ENCODE data around the gene MRI1.

MRI1 gene

GRCh38 chr19:13774217-13775191 lies 10.2 kb downstream of the MRI1 start, which contains the start of gene C19orf53 (continued):
- TF ChIP-seq ZNF837 (tag by site-specific recombination; IDR thresholded peaks at IDR 0.05) (no peak), OVOL3 (tag by site-specific recombination; IDR thresholded peaks at IDR 0.05) (peak; percentile 48; the same call in 1 of the 2 replicates), ZNF518A (tag by site-specific recombination; conservative IDR thresholded peaks at IDR 0.05; ENCODE audit: low read depth) (peak; percentile 80), ZBTB26 (tag by site-specific recombination; optimal IDR thresholded peaks at IDR 0.05) (peak; percentile 81), ZNF785 (tag by site-specific recombination; IDR thresholded peaks at IDR 0.05) (0 out of 2 replicates have a peak, but pooled peaks have one; percentile 23), ZNF792 (tag by site-specific recombination; IDR thresholded peaks at IDR 0.05) (peak; percentile 14; the same call in 1 of the 2 replicates), ZNF394 (tag by site-specific recombination; IDR thresholded peaks at IDR 0.05; ENCODE audit: borderline replicate concordance) (peak; percentile 46), ZNF121 (tag by site-specific recombination; IDR thresholded peaks at IDR 0.05) (no peak; the same call in 1 of the 2 replicates), REPIN1 (tag by site-specific recombination; IDR thresholded peaks at IDR 0.05; ENCODE audit: low read depth) (no peak), ZNF548 (tag by site-specific recombination; IDR thresholded peaks at IDR 0.05) (no peak), ZNF560 (tag by site-specific recombination; IDR thresholded peaks at IDR 0.05; ENCODE audit: borderline replicate concordance) (no peak), ZNF133 (tag by site-specific recombination; IDR thresholded peaks at IDR 0.05) (no peak), ZNF175 (tag by site-specific recombination; IDR thresholded peaks at IDR 0.05) (no peak), BCL11A (tag by site-specific recombination; IDR thresholded peaks at IDR 0.05; ENCODE audit: low read depth) (no peak), TRIM28 (IDR thresholded peaks at IDR 0.05; ENCODE audit: borderline replicate concordance, low read length) (peak; percentile 18; the same call in 1 of the 2 replicates), ZIC2 (tag by site-specific recombination; IDR thresholded peaks at IDR 0.05) (peak; percentile 44), ZNF10 (tag by site-specific recombination; IDR thresholded peaks at IDR 0.05) (no peak; the same call in 1 of the 2 replicates), ZBTB8A (tag by site-specific recombination; IDR thresholded peaks at IDR 0.05) (peak; percentile 89), FEZF1 (tag by site-specific recombination; IDR thresholded peaks at IDR 0.05) (peak; percentile 63; the same call in 1 of the 2 replicates), ZNF280D (tag by site-specific recombination; IDR thresholded peaks at IDR 0.05) (peak; percentile 43; the same call in 1 of the 2 replicates), ZNF660 (tag by site-specific recombination; IDR thresholded peaks at IDR 0.05) (0 out of 2 replicates have a peak, but pooled peaks have one; percentile 66), ZNF701 (tag by site-specific recombination; IDR thresholded peaks at IDR 0.05) (no peak), ZSCAN4 (tag by site-specific recombination; IDR thresholded peaks at IDR 0.05) (peak; percentile 17; the same call in 1 of the 2 replicates), ZNF610 (tag by site-specific recombination; IDR thresholded peaks at IDR 0.05; ENCODE audit: borderline replicate concordance) (peak; percentile 58)
